Fibroblast of lung (primary cell): ENCODE measurements around the gene TBX6. TPM values are rescaled to one million over a fixed set of nuclear protein-coding genes. Genes with fewer than 3 reads are reported as not detected.

Source experiments
- DNase-seq, 2 donors: peaks; one replicate each; pipeline versions ENCODE4 v3.0.0 to v3.0.0-alpha.2; 2010; ENCODE audit warnings: low read depth in 2 of 2
- H2AFZ ChIP-seq: 2 replicates; pipeline ENCODE4 v1.5.1; 2012; ENCODE audit warnings: low read length, control low read depth, inconsistent platforms
- H3K27ac ChIP-seq: 2 replicates; pipeline ENCODE4 v1.5.1; 2011; ENCODE audit warnings: low read length, control low read depth; ENCODE audit not compliant: insufficient read depth
- H3K27me3 ChIP-seq: 2 replicates; pipeline ENCODE4 v1.5.1; 2011; ENCODE audit warnings: mild to moderate bottlenecking, low read length; ENCODE audit not compliant: control insufficient read depth, insufficient read depth
- H3K36me3 ChIP-seq: 2 replicates; pipeline ENCODE4 v1.5.1; 2011; ENCODE audit warnings: low read length; ENCODE audit not compliant: control insufficient read depth, insufficient read depth
- H3K4me1 ChIP-seq: 2 replicates; pipeline ENCODE4 v1.5.1; 2011; ENCODE audit warnings: low read length; ENCODE audit not compliant: control insufficient read depth, insufficient read depth; ENCODE audit errors: extremely low read depth
- H3K4me2 ChIP-seq: 2 replicates; pipeline ENCODE4 v1.5.1; 2011; ENCODE audit warnings: low read length, control low read depth; ENCODE audit not compliant: insufficient read depth; ENCODE audit errors: extremely low read depth
- H3K4me3 ChIP-seq, 4 experiments: fragments of 200-600 bp in 1 of 4; sonication (generic) in 1 of 4; replicated peaks in 1 of 4; 2 replicates each; pipeline ENCODE4 v1.5.1; 2011 to 2016; ENCODE audit warnings: low read length in 4 of 4, low read depth in 3 of 4, mild to moderate bottlenecking in 3 of 4, control low read depth in 2 of 4, inconsistent platforms in 1 of 4, mixed read lengths in 1 of 4; ENCODE audit not compliant: insufficient read depth in 1 of 4; ENCODE audit errors: control extremely low read depth in 1 of 4
- H3K79me2 ChIP-seq: 2 replicates; pipeline ENCODE4 v1.5.1; 2012; ENCODE audit warnings: mild to moderate bottlenecking, low read length, inconsistent platforms; ENCODE audit not compliant: control insufficient read depth, insufficient read depth
- H3K9ac ChIP-seq: 2 replicates; pipeline ENCODE4 v1.5.1; 2011; ENCODE audit warnings: mild to moderate bottlenecking, low read length, control low read depth; ENCODE audit not compliant: insufficient read depth
- H3K9me3 ChIP-seq: 2 replicates; pipeline ENCODE4 v1.5.1; 2012; ENCODE audit warnings: low read depth, low read length; ENCODE audit not compliant: control insufficient read depth, insufficient read depth
- H4K20me1 ChIP-seq: 2 replicates; pipeline ENCODE4 v1.5.1; 2011; ENCODE audit warnings: low read length; ENCODE audit not compliant: control insufficient read depth, insufficient read depth; ENCODE audit errors: extremely low read depth
- EZH2 ChIP-seq: IDR thresholded peaks from 2 replicates; pipeline ENCODE4 v1.5.1; 2012; ENCODE audit warnings: low read length, control low read depth, mild to moderate bottlenecking; ENCODE audit errors: missing control alignments
- polyA plus RNA-seq, 2 donors: library from polyadenylated mRNA; depleted of rRNA in 1 of 2; stranded (reverse) in 1 of 2; unstranded in 1 of 2; fragments of >200 nt; gene quantifications; 2 replicates each; pipeline ENCODE4 v1.2.1, GENCODE V29; 2011 to 2012; ENCODE audit warnings: missing spikeins in 1 of 2
- total RNA-seq: library from RNA; depleted of rRNA; stranded (reverse); fragments of >200 nt; gene quantifications from 2 replicates; pipeline ENCODE4 v1.2.1, GENCODE V29; 2014
- TF ChIP-seq, protein P1 (sequence below), 2 donors: IDR thresholded peaks in 1 of 2; conservative IDR thresholded peaks in 1 of 2; 1 replicate in 1 of 2; 2 replicates in 1 of 2; pipeline ENCODE4 v1.5.1; 2011 to 2012; ENCODE audit warnings: low read length in 2 of 2, control low read depth in 1 of 2, inconsistent platforms in 1 of 2, low read depth in 1 of 2, mild to moderate bottlenecking in 1 of 2

Gene TBX6
- total and polyA plus RNA-seq, 2 donors (not counting 1 experiment from before 2014, with no cell fraction given), result 0.33 TPM; not detected in 1

GRCh38 chr16:30075503-30076275 is 16.0 kb downstream of the TBX6 start, which contains the start of gene PPP4C:
Gene PPP4C, plus strand, starts transcription at chr16:30075994. Its CDS starts 384 bp downstream, at chr16:30076378.
- H3K4me2 ChIP-seq, result peak within 1 kb of the TSS; percentile 100
- no peaks in the 10 kb centered on the region for H3K9me3 ChIP-seq
- H3K4me1 ChIP-seq, result peaks cover 13% of the 10 kb centered on the region
- H3K9ac ChIP-seq, result peak within 1 kb of the TSS; percentile 93
- TF ChIP-seq, protein P1, sequence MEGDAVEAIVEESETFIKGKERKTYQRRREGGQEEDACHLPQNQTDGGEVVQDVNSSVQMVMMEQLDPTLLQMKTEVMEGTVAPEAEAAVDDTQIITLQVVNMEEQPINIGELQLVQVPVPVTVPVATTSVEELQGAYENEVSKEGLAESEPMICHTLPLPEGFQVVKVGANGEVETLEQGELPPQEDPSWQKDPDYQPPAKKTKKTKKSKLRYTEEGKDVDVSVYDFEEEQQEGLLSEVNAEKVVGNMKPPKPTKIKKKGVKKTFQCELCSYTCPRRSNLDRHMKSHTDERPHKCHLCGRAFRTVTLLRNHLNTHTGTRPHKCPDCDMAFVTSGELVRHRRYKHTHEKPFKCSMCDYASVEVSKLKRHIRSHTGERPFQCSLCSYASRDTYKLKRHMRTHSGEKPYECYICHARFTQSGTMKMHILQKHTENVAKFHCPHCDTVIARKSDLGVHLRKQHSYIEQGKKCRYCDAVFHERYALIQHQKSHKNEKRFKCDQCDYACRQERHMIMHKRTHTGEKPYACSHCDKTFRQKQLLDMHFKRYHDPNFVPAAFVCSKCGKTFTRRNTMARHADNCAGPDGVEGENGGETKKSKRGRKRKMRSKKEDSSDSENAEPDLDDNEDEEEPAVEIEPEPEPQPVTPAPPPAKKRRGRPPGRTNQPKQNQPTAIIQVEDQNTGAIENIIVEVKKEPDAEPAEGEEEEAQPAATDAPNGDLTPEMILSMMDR (conservative IDR thresholded peaks at IDR 0.05 in 1 of 2, IDR thresholded peaks at IDR 0.05 in 1 of 2; ENCODE audit: low read depth in 1 of 2, low read length in 2 of 2), result no peak
- TF ChIP-seq EZH2, result no peak
- peak within 1 kb of the TSS; percentile 95 for H3K27ac ChIP-seq
- H3K4me3 ChIP-seq, result peak within 1 kb of the TSS; percentile 73 to 97 (median 88)
- H2AFZ ChIP-seq, result no peak within 1 kb of the TSS
- H4K20me1 ChIP-seq, result no peaks in the 10 kb centered on the region
- DNase-seq, result peak; percentile 88 to 89
- peaks cover 43% of the 10 kb centered on the region for H3K79me2 ChIP-seq
- no peaks in the 10 kb centered on the region for H3K27me3 ChIP-seq
- peaks cover 25% of the 10 kb centered on the region for H3K36me3 ChIP-seq

DNA sequence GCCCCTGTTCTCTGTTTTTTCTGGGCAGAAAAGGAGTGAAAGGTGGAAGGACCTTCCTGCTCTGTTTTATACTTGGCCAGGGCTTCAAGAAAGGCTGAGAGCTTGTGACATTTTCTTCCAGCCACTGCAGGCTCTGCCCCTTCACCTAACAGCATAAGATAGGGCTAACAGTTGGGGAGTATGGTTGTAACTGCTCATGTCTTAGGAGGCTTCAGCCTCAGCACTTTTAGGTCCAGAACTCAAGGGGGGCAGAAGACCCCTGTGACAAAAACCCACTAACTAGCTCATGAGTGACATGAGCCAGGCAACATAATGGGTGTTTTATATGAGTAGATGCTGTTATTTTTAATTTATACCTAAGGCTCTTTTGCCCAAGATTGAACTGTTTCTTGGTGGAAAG is 21.2 kb downstream of the TBX6 start:
- Histone ChIP-seq H3K27ac (no peak overlapping the region), H3K9me3 (no peaks in the 10 kb centered on the region), H3K4me2 (peak overlapping the region; percentile 70), H3K27me3 (no peaks in the 10 kb centered on the region), H3K36me3 (peaks cover 36% of the 10 kb centered on the region), H3K4me1 (peaks cover 21% of the 10 kb centered on the region), H4K20me1 (no peaks in the 10 kb centered on the region), H2AFZ (no peak overlapping the region), H3K4me3 (peak overlapping the region in 1 of 4 experiments; percentile 36), H3K79me2 (peaks cover 50% of the 10 kb centered on the region), H3K9ac (no peak overlapping the region)
- DNase-seq, result no peak
- TF ChIP-seq, protein P1 (conservative IDR thresholded peaks at IDR 0.05 in 1 of 2, IDR thresholded peaks at IDR 0.05 in 1 of 2; ENCODE audit: low read depth in 1 of 2, low read length in 2 of 2), result no peak

- peak in 1 of 2 donors; percentile 57 for DNase-seq
- no peaks in the 10 kb centered on the region for H3K27me3 ChIP-seq
- H3K9ac ChIP-seq, result peak overlapping the region; percentile 28
- no peak overlapping the region for H2AFZ ChIP-seq
- peaks cover 21% of the 10 kb centered on the region for H3K4me1 ChIP-seq
- TF ChIP-seq EZH2, result no peak
- TF ChIP-seq, protein P1 (conservative IDR thresholded peaks at IDR 0.05 in 1 of 2, IDR thresholded peaks at IDR 0.05 in 1 of 2; ENCODE audit: low read depth in 1 of 2, low read length in 2 of 2), result no peak
- H4K20me1 ChIP-seq, result no peaks in the 10 kb centered on the region
- peak overlapping the region in 2 of 4 experiments; percentile 20 to 36 for H3K4me3 ChIP-seq
- H3K79me2 ChIP-seq, result peaks cover 50% of the 10 kb centered on the region
- peaks cover 36% of the 10 kb centered on the region for H3K36me3 ChIP-seq
- peak overlapping the region; percentile 70 for H3K4me2 ChIP-seq
- H3K9me3 ChIP-seq, result no peaks in the 10 kb centered on the region
- H3K27ac ChIP-seq, result peak overlapping the region; percentile 23
Observed at GRCh38 chr16:30069611-30070462, 21.9 kb downstream of the TBX6 start.
